ENCODE results near the gene TAMM41. TPM values are rescaled to one million over a fixed set of nuclear protein-coding genes. Genes with fewer than 3 reads are reported as not detected.
"Not testable (repeated sequence)": the region's sequence is repeated elsewhere in the genome, so short reads cannot be mapped to it uniquely, and the experiment has no call there.

TAMM41 gene
- total RNA-seq, 1 experiment from 2014 or later = 16.0 TPM

- not testable (repeated sequence) for H2AFZ ChIP-seq (ENCODE audit: low read length); H3K79me2 ChIP-seq (ENCODE audit: low read length); H3K27ac ChIP-seq (ENCODE audit: low read length); H3K9ac ChIP-seq (ENCODE audit: low read length); H3K4me3 ChIP-seq (ENCODE audit: low read length); H3K27me3 ChIP-seq (ENCODE audit: low read length); DNase-seq; H3K9me3 ChIP-seq (ENCODE audit: low read length); H3K4me2 ChIP-seq (ENCODE audit: low read depth, low read length, poor library complexity, severe bottlenecking); H3K9me2 ChIP-seq (replicated peaks; ENCODE audit: insufficient read depth, low read length); H4K20me1 ChIP-seq (ENCODE audit: insufficient read depth, low read depth, low read length); H3K4me1 ChIP-seq (ENCODE audit: low read length); H3K36me3 ChIP-seq (ENCODE audit: insufficient read depth, low read length)
Measured at GRCh38 chr3:11748306-11748705, 98.4 kb downstream of the TAMM41 start.

Small RNA genes within 50 kb of the gene (small RNA-seq; reads per million reads assigned to genes)
- gene CYCSP12 = not detected

Other genes starting within 250 kb of the TAMM41 start
- gene VGLL4, start 203.0 kb downstream of the TAMM41 start, total RNA-seq (2014; rRNA removed; shearing (Covaris generic); ENCODE audit: low replicate concordance) = 125 and 152 TPM in 2 replicates
- gene SYN2, start 157.5 kb upstream of the TAMM41 start, total RNA-seq (2014; rRNA removed; shearing (Covaris generic); ENCODE audit: low replicate concordance) = not detected in 2 replicates